Endothelial cell of umbilical vein (primary cell): ENCODE data around the gene MED27. TPM values are rescaled to one million over a fixed set of nuclear protein-coding genes. Genes with fewer than 3 reads are reported as not detected.

Experiments used
- BruUV-seq: library from RNA; stranded (reverse); fragments of 400-500 nt; replicated peaks from 2 replicates; lab custom pipeline; 2021; lab: Mats Ljungman, UMichigan
- CTCF ChIA-PET: fragments of 300-600, 350-600 bp; sonication (Branson Sonifier 250); formaldehyde crosslinking; loops from one replicate; lab custom pipeline; 2021; ENCODE audit warnings: antibody characterized with exemption, inconsistent platforms; lab: Charles Lee
- POLR2A ChIA-PET: fragments of 300-600, 350-600 bp; sonication (Branson Sonifier 250); formaldehyde crosslinking; loops from one replicate; lab custom pipeline; 2021; ENCODE audit warnings: antibody characterized with exemption, inconsistent platforms; lab: Charles Lee
- DNase-seq: peaks from one replicate; pipeline ENCODE4 v3.0.0-alpha.2; 2011; ENCODE audit warnings: low read depth, low spot score
- FAIRE-seq: peaks from 2 replicates; lab custom pipeline; 2011; peaks lifted over from hg19 to GRCh38; lab: Jason Lieb, UNC
- H2AFZ ChIP-seq: 2 replicates; pipeline ENCODE4 v1.6.0; 2012; ENCODE audit warnings: low read depth, low read length, control low read depth, inconsistent platforms
- H3K27ac ChIP-seq: 2 replicates; pipeline ENCODE4 v1.5.1; 2011; ENCODE audit warnings: low read depth, mild to moderate bottlenecking, control low read depth, low read length, moderate library complexity; ENCODE audit not compliant: insufficient read depth
- H3K27me3 ChIP-seq, 2 experiments: 2 replicates each; pipeline versions ENCODE4 v1.6.0 to v1.6.1; 2011; ENCODE audit warnings: low read length in 2 of 2, mixed read lengths in 1 of 2; ENCODE audit not compliant: control insufficient read depth in 2 of 2, insufficient read depth in 2 of 2
- H3K36me3 ChIP-seq, 2 experiments: 2 replicates in 1 of 2; 3 replicates in 1 of 2; pipeline ENCODE4 v1.5.1; 2011; ENCODE audit warnings: low read length in 2 of 2, mild to moderate bottlenecking in 1 of 2, moderate library complexity in 1 of 2; ENCODE audit not compliant: control insufficient read depth in 2 of 2, insufficient read depth in 2 of 2; ENCODE audit errors: extremely low read depth in 1 of 2
- H3K4me1 ChIP-seq: 3 replicates; pipeline ENCODE4 v1.5.1; 2011; ENCODE audit warnings: mild to moderate bottlenecking, low read length; ENCODE audit not compliant: control insufficient read depth, insufficient read depth; ENCODE audit errors: extremely low read depth
- H3K4me2 ChIP-seq: 2 replicates; pipeline ENCODE4 v1.6.1; 2011; ENCODE audit warnings: low read length, control low read depth, mixed read lengths; ENCODE audit not compliant: insufficient read depth
- H3K4me3 ChIP-seq, 3 experiments: fragments of 200-600 bp in 1 of 3; sonication (generic), shearing (Covaris generic) in 1 of 3; replicated peaks in 1 of 3; 2 replicates each; pipeline ENCODE4 v1.5.1; 2011 to 2016; ENCODE audit warnings: control low read depth in 3 of 3, low read length in 3 of 3, mild to moderate bottlenecking in 2 of 3, inconsistent platforms in 1 of 3, low read depth in 1 of 3, moderate library complexity in 1 of 3; ENCODE audit not compliant: insufficient read depth in 1 of 3
- H3K79me2 ChIP-seq: 2 replicates; pipeline ENCODE4 v1.6.0; 2012; ENCODE audit warnings: low read length, inconsistent platforms; ENCODE audit not compliant: control insufficient read depth, insufficient read depth
- H3K9ac ChIP-seq: replicated peaks from 2 replicates; pipeline ENCODE3; 2011; ENCODE audit warnings: low read length, control low read depth; ENCODE audit not compliant: insufficient read depth; ENCODE audit errors: extremely low read depth
- H3K9me1 ChIP-seq: replicated peaks from 3 replicates; pipeline ENCODE4 v1.6.0; 2011; ENCODE audit warnings: mild to moderate bottlenecking, low read length; ENCODE audit not compliant: control insufficient read depth, insufficient read depth; ENCODE audit errors: extremely low read depth
- H3K9me3 ChIP-seq: replicated peaks from 2 replicates; pipeline ENCODE4 v1.5.1; 2012; ENCODE audit warnings: low read length, inconsistent platforms; ENCODE audit not compliant: control insufficient read depth, insufficient read depth
- H4K20me1 ChIP-seq: replicated peaks from 2 replicates; pipeline ENCODE3; 2011; ENCODE audit warnings: mild to moderate bottlenecking, low read length; ENCODE audit not compliant: control insufficient read depth, insufficient read depth; ENCODE audit errors: extremely low read depth
- CTCF ChIP-seq, 2 donors: IDR thresholded peaks; 1 replicate in 1 of 2; 2 replicates in 1 of 2; pipeline ENCODE4 v1.5.1; 2011; ENCODE audit warnings: low read length in 2 of 2, mild to moderate bottlenecking in 2 of 2, moderate library complexity in 2 of 2, control low read depth in 1 of 2, inconsistent platforms in 1 of 2, low read depth in 1 of 2; ENCODE audit not compliant: insufficient read depth in 1 of 2; ENCODE audit errors: extremely low read depth in 1 of 2
- EZH2 ChIP-seq: IDR thresholded peaks from 2 replicates; pipeline ENCODE4 v1.6.1; 2012; ENCODE audit warnings: borderline replicate concordance, low read depth, mild to moderate bottlenecking, moderate library complexity, low read length, inconsistent platforms; ENCODE audit not compliant: severe bottlenecking
- FOS ChIP-seq: IDR thresholded peaks from 2 replicates; pipeline ENCODE4 v1.6.1; 2011; ENCODE audit warnings: mild to moderate bottlenecking, low read length, moderate library complexity, borderline replicate concordance; ENCODE audit not compliant: insufficient read depth
- GATA2 ChIP-seq: IDR thresholded peaks from 2 replicates; pipeline ENCODE4 v1.7.0; 2011; ENCODE audit warnings: low read depth, mild to moderate bottlenecking, moderate library complexity, mixed read lengths, low read length; ENCODE audit not compliant: insufficient read length, insufficient read depth
- JUN ChIP-seq: IDR thresholded peaks from 2 replicates; pipeline ENCODE4 v1.6.1; 2011; ENCODE audit warnings: borderline replicate concordance, low read depth; ENCODE audit not compliant: insufficient read length, insufficient read depth
- MAX ChIP-seq: IDR thresholded peaks from 2 replicates; pipeline ENCODE4 v1.6.1; 2011; ENCODE audit not compliant: insufficient read depth, insufficient read length
- MYC ChIP-seq: IDR thresholded peaks from one replicate; pipeline ENCODE4 v1.6.1; 2011; ENCODE audit warnings: mild to moderate bottlenecking, low read depth, low read length
- POLR2A ChIP-seq: IDR thresholded peaks from 2 replicates; pipeline ENCODE4 v1.6.1; 2012; ENCODE audit warnings: low read depth, mild to moderate bottlenecking, control low read depth, low read length
- POLR2AphosphoS5 ChIP-seq: IDR thresholded peaks from 2 replicates; pipeline ENCODE4 v1.6.1; 2012; ENCODE audit warnings: low read depth, mild to moderate bottlenecking, control low read depth, low read length, moderate library complexity; ENCODE audit not compliant: insufficient read depth
- dilution Hi-C: fragments of 300-500 bp; cut with MboI; formaldehyde crosslinking; loops from one replicate; pipeline ENCODE4 v1.15.0; 2019; ENCODE audit warnings: low sequenced_read_pairs; ENCODE audit not compliant: extremely low pct_ligation_motif_present
- intact Hi-C: fragments of 100-400 bp; cut with micrococcal nuclease; formaldehyde crosslinking; loops from one replicate; pipeline ENCODE4 v1.10.0; 2022
- polyA plus RNA-seq, 4 experiments: library from polyadenylated mRNA; depleted of rRNA in 3 of 4; stranded (reverse) in 3 of 4; unstranded in 1 of 4; fragments of >200 nt; gene quantifications; 2 replicates each; pipeline versions ENCODE4 v1.2.1 to v1.2.3, GENCODE V29; 2011 to 2012; ENCODE audit warnings: missing spikeins in 1 of 4
- total RNA-seq: library from RNA; stranded (reverse); gene quantifications from 2 replicates; pipeline ENCODE4 v1.2.3, GENCODE V29; 2021

The MED27 gene
- total and polyA plus RNA-seq, 2 donors (not counting 3 experiments of a cell fraction or from before 2014, with no cell fraction given): 27.9 to 47.8 TPM

- Histone ChIP-seq H3K27me3 (no peaks in the 10 kb centered on the region), H3K4me3 (no peak overlapping the region), H3K9me3 (no peaks in the 10 kb centered on the region), H3K4me2 (no peak overlapping the region), H3K36me3 (no peaks in the 10 kb centered on the region), H3K9ac (no peak overlapping the region), H4K20me1 (no peaks in the 10 kb centered on the region), H3K27ac (no peak overlapping the region), H3K4me1 (no peaks in the 10 kb centered on the region), H3K9me1 (no peaks in the 10 kb centered on the region), H2AFZ (no peak overlapping the region), H3K79me2 (no peaks in the 10 kb centered on the region)
- CTCF ChIA-PET: interaction anchor here (1.3 to 1.5 kb wide), 2 partner anchors 15 to 251 kb away, joined by 3 read pairs; no protein-coding TSS in a partner anchor
- intact Hi-C loops (no loop called here), dilution Hi-C loops (no loop called here)
- TF ChIP-seq JUN (no peak), FOS (no peak), POLR2A (no peak), EZH2 (no peak), GATA2 (no peak), POLR2AphosphoS5 (no peak), MYC (no peak), CTCF (IDR thresholded peaks at IDR 0.05; ENCODE audit: extremely low read depth in 1 of 2, insufficient read depth in 1 of 2, low read depth in 1 of 2, low read length in 2 of 2) (no peak), MAX (no peak)
- POLR2A ChIA-PET: no interaction called here
- FAIRE-seq (no peak), DNase-seq (no peak)
- BruUV-seq: no TSS peak
Observed at GRCh38 chr9:131918481-131918880, 161.2 kb downstream of the MED27 start.
